Measurements from ENCODE around the gene DIDO1.

DIDO1 gene

DNA sequence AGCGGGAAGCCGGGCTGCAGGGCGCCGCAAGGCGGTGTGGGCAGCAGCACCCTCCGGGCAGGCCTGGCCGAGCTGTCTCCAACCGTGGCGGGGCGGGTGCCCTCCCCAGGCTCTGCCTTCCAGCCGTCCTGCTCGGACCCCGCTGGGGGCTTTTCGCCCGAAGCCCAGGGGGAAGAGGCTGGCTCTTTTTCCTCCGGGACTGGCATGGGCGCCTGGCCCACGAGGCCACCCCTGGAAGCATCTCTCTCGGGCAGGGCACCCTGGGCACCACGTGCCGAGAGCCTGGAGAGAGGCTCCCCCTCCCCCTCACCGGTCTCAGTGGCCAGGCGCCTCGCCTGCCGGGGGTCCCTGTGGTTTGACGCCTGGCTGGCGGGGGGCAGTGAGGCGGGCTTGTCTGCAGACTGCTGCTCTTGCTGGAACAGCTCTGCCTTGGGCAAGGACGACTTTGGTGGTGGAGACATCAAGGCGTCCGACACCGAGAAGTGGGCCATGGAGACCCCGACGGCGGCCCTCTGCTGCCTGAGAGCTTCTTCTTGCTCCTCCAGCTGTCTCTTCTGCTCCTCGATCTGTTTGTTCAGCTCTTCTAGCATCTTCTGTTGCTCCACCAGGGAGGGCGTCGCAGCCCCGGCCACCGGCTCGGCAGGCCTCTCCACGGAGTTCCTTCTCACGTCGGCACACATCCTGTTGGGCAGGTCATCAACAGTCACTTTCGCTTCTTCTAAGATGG, 45.2 kb downstream of the DIDO1 start:
- TF ChIP-seq, protein P1, sequence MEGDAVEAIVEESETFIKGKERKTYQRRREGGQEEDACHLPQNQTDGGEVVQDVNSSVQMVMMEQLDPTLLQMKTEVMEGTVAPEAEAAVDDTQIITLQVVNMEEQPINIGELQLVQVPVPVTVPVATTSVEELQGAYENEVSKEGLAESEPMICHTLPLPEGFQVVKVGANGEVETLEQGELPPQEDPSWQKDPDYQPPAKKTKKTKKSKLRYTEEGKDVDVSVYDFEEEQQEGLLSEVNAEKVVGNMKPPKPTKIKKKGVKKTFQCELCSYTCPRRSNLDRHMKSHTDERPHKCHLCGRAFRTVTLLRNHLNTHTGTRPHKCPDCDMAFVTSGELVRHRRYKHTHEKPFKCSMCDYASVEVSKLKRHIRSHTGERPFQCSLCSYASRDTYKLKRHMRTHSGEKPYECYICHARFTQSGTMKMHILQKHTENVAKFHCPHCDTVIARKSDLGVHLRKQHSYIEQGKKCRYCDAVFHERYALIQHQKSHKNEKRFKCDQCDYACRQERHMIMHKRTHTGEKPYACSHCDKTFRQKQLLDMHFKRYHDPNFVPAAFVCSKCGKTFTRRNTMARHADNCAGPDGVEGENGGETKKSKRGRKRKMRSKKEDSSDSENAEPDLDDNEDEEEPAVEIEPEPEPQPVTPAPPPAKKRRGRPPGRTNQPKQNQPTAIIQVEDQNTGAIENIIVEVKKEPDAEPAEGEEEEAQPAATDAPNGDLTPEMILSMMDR (IDR thresholded peaks at IDR 0.05; ENCODE audit: low read depth, low read length, missing control alignments): no peak

DNA sequence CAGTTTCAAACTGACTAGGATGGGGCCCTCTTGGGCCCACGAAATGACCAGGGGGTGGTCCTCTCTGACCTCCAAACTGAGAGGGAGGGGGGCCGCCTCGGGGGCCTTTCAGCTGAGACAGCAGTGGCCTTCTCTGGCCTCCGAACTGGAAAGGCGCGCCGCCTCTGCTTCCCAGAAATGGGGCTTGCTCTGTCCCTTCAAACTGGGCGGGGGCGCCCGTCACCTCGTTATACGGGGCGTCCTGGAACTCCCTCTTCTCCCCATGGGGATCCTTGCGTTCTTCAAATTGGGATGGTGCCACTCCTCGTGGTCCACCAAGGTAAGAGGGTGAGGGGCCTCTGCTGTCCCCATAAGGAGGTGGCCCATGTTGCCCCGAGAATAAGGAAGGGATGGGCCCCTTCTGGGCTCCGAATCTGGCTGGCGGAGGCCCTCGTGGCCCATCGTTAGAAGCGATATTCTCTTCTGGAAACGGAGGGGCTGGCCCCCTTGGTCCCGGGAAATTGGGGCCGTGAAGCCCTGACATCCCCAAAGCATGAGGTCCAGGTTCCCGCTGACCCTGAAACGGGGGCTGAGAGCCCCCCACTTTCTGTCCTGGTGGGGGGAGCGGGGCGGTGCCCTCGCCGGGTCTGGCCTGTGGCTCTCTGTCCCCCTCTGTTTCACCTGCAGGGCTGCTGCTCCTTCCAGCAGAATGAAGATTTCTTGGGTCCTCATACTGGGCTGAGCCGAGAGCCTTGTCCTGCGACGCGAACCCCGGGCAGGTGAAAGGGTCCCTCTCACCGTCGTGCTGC, 46.0 kb downstream of the DIDO1 start:
- TF ChIP-seq, protein P1 (IDR thresholded peaks at IDR 0.05; ENCODE audit: low read depth, low read length, missing control alignments): no peak
- DNase-seq (ENCODE audit: low read depth): no peak
- H3K4me3 ChIP-seq (ENCODE audit: low read depth, low read length): no peak overlapping the region

More for the DNA sequence above, 45.2 kb downstream of the DIDO1 start:
- no peak for DNase-seq (ENCODE audit: low read depth)
- no peak overlapping the region for H3K4me3 ChIP-seq (ENCODE audit: low read depth, low read length)

DNA sequence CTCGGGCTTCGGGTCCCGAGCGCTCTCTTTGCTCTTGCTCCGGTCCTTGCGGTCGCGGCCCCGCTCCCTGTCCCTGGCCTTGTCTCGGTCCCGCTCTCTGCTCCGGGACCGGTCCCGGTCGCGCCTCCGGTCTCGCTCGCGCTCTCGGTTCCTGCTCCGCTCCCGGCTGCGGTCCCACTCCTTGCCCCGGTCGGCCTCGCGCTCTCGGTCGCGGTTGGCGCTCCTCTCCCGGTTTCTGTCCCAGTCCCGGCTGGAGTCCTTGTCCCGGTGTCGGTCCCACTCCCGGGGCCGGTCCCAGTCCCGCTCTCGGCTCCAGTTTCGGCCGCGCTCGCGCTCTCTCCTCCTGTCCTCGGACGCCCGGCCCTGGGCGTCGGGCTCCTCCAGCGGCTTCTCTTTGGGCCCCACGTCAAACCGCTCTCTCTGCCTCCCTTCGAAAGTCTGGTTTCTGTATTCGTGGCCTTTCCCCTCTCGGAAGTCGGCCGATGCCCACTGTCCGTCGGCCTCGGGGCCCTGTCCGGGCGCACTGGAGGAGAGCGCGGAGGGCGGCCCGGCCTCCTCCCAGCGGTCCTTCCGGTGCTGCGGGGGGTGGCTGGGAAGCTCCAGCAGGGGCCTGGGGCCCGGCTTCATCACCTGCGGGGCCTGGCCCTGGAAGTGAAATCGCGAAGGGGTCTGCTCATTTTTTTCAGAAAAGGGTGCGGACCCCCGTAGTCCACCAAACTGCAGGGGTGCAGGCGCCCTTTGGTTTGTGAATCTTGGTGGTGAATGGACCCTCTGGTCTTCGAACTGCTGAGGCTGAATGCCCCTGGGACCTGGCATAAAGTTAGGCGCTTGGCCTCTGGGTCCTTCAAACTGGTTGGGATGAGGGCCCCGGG, 46.8 kb downstream of the DIDO1 start:
- H3K4me3 ChIP-seq (ENCODE audit: low read depth, low read length): no peak overlapping the region

DNA sequence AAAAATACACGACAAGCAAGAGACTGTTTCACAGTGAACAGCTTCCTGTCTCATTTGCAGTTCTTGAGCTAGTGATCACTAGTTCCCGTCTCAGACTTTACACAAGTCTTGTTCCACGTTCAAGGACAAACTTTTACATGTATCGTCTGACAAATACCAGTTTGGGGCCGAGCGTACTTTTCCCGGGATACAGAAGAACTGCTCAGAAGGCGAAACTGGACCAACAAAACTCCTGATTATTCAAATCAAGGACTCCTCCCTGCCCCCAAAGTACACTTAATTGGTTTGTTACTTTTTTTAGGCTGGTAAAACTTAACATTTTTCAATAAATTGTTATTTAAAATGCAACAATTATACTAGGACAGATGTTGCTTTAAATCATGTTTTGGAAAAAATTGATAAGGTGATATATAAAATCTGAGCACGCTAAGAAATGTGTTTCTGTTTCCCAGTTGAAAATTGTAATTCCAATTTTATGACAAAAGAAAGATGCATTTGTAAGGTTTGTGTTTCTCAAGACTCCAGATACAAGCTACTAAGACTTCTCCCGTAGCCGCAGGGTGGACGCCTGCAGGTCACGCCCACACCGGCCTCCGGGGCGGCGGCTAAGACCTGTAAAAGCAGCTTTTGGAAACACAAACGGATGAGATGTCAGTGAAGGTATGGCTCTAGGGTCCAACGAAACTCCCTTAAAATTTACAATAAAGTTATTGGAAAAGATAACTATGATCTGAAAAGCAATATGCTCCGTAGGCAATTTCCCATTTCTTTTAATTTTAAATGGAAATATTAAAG, 47.9 kb downstream of the DIDO1 start:
- TF ChIP-seq, protein P1 (IDR thresholded peaks at IDR 0.05; ENCODE audit: low read depth, low read length, missing control alignments): no peak
- no peak overlapping the region for H3K4me3 ChIP-seq (ENCODE audit: low read depth, low read length)
- DNase-seq (ENCODE audit: low read depth): no peak

More for the DNA sequence above, 46.8 kb downstream of the DIDO1 start:
- TF ChIP-seq, protein P1 (IDR thresholded peaks at IDR 0.05; ENCODE audit: low read depth, low read length, missing control alignments): no peak
- DNase-seq (ENCODE audit: low read depth): no peak

DNA sequence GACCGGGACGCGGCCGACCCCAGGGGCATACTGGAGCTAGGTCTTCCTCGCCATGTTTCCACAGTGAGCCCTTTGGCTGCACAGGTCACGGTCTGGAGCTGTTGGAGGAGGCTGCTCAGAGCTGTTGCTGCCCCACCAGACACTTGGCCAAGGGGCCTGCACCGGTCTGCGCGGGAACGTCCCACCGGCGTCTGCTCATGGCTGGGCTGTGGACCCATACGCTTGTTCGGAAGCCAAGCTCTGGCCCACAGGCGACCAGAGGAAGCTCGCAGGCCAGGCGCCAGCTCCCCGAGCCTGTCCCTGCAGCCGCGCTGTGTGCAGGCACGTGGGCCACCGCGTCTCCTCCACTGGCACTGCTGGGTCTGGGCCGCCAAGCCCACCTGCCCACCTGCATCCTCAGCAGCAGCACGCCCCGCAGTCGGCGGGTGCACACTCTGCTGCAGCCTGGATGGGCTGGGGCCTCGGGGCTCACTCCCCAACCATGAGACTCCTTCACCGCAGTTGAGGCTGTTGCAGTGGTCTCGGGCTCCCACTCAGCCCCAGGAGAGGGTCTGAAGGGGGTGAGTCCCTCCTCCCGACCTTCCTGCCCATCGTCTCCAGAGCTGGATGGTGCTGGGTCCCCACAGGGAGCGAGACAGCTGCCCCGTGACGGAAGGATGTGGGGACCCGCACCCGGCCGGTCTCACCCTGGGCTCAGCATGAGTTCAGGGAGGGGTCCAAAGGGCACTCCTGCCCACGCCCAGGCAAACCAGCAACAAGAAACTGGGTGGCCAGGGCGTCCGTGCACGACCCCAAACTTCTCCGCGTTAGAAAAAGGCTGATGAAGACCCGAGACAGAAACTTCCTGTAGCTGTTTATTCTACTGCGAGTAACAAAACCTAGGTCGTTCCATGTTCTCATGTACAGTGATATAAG, 49.1 kb downstream of the DIDO1 start:
- H3K4me3 ChIP-seq (ENCODE audit: low read depth, low read length): no peak overlapping the region
- TF ChIP-seq, protein P1 (IDR thresholded peaks at IDR 0.05; ENCODE audit: low read depth, low read length, missing control alignments): no peak
- DNase-seq (ENCODE audit: low read depth): no peak
